Measurements from ENCODE around the gene RNF208. TPM values are rescaled to one million over a fixed set of nuclear protein-coding genes. Genes with fewer than 3 reads are reported as not detected.

Gene RNF208
- total RNA-seq, 1 donor from 2014 or later = 4.3 TPM

DNA sequence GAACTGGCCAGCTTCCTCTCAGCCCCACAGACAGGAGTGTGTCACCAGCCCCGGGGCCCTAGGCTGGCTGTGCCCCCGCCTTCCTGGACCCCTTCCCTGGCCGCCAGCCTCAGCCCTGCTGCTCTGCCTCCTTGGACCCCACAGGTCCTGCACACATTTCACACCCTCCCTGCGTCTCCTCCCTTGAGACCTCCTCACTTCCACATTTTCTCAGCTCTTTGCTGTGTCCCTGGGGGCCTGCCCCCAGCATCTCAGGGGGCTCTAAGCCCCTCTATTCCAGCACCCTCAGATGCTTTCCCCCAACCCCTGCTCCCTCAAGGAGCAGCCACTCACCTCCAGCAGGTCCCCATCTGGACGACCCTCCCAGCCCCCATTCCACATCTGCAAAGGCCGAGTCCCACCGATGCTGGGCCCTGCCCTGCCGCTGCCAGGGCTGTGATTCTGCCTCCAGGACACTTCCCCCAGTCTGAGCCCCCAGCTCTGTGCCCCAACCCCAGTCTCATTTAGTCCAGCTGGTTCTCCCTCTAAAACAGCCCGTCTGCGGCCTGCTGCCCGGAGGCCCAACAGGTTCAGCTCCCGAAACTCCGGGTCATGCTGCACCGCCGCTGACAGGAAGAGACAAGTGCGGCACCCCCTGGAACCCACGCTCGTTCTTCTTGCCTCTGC, 12.9 kb upstream of the RNF208 start:
- H3K36me3 Mint-ChIP-seq (ENCODE audit: low read depth, unreplicated experiment) = no peaks in the 10 kb centered on the region
- Histone ChIP-seq H3K27ac (ENCODE audit: low read depth, low read length) (no peak overlapping the region), H3K9ac (ENCODE audit: low read length) (no peak overlapping the region), H3K79me2 (ENCODE audit: insufficient read depth, low read length) (peaks cover 17% of the 10 kb centered on the region), H3K9me3 (ENCODE audit: insufficient read depth, low read depth, low read length) (no peaks in the 10 kb centered on the region), H3K4me2 (ENCODE audit: low read length) (no peak overlapping the region), H3K27me3 (ENCODE audit: insufficient read depth, low read length) (no peaks in the 10 kb centered on the region), H2AFZ (ENCODE audit: low read depth, low read length) (no peak overlapping the region), H3K36me3 (ENCODE audit: insufficient read depth, low read length) (no peaks in the 10 kb centered on the region), H3K4me1 (ENCODE audit: insufficient read depth, low read length) (peaks cover under 1% of the 10 kb centered on the region), H3K4me3 (ENCODE audit: insufficient read depth, low read depth, low read length) (no peak overlapping the region), H4K20me1 (ENCODE audit: insufficient read depth, low read length) (peaks cover 24% of the 10 kb centered on the region)
- DNase-seq (ENCODE audit: low read depth) (no peak), FAIRE-seq (no peak)
- no peak for TF ChIP-seq EZH2 (IDR thresholded peaks at IDR 0.05; ENCODE audit: insufficient read depth, low read length)
- TF ChIP-seq, protein P1, sequence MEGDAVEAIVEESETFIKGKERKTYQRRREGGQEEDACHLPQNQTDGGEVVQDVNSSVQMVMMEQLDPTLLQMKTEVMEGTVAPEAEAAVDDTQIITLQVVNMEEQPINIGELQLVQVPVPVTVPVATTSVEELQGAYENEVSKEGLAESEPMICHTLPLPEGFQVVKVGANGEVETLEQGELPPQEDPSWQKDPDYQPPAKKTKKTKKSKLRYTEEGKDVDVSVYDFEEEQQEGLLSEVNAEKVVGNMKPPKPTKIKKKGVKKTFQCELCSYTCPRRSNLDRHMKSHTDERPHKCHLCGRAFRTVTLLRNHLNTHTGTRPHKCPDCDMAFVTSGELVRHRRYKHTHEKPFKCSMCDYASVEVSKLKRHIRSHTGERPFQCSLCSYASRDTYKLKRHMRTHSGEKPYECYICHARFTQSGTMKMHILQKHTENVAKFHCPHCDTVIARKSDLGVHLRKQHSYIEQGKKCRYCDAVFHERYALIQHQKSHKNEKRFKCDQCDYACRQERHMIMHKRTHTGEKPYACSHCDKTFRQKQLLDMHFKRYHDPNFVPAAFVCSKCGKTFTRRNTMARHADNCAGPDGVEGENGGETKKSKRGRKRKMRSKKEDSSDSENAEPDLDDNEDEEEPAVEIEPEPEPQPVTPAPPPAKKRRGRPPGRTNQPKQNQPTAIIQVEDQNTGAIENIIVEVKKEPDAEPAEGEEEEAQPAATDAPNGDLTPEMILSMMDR (IDR thresholded peaks at IDR 0.05; ENCODE audit: insufficient read depth, low read depth, low read length) = no peak
- H3K4me3 Mint-ChIP-seq (ENCODE audit: unreplicated experiment) = peak overlapping the region; percentile 27
- H3K27me3 Mint-ChIP-seq (ENCODE audit: low read depth, unreplicated experiment) = no peaks in the 10 kb centered on the region
- no peaks in the 10 kb centered on the region for H3K9me3 Mint-ChIP-seq (ENCODE audit: unreplicated experiment)
- peak overlapping the region; percentile 77 for H3K27ac Mint-ChIP-seq (ENCODE audit: unreplicated experiment)
- H3K4me1 Mint-ChIP-seq (ENCODE audit: low read depth, unreplicated experiment) = peaks cover 1% of the 10 kb centered on the region

DNA sequence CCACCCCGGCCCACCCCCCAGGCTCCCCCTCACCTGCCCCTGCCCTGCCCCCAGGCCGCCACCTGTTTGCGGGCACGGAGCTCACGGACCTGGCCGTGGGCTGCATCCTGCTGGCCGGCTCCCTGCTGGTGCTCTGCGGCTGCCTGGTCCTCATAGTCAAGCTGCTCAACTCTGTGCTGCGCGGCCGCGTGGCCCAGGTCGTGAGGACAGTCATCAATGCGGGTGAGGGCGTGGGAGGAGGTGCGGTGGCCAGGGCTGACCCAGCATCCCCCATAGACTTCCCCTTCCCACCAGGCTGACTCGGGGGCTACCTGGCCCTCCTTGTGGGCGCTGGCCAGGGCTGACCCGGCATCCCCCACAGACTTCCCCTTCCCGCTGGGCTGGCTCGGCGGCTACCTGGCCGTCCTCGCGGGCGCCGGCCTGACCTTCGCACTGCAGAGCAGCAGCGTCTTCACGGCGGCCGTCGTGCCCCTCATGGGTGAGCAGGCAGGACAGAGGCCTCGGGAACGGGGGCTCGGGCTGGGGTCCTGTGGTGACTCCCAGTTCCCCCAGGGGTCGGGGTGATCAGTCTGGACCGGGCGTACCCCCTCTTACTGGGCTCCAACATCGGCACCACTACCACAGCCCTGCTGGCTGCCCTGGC, 12.1 kb upstream of the RNF208 start:
- Mint-ChIP-seq H3K27me3 (ENCODE audit: low read depth, unreplicated experiment) (no peaks in the 10 kb centered on the region), H3K36me3 (ENCODE audit: low read depth, unreplicated experiment) (no peaks in the 10 kb centered on the region), H3K4me3 (ENCODE audit: unreplicated experiment) (no peak overlapping the region), H3K4me1 (ENCODE audit: low read depth, unreplicated experiment) (peaks cover 1% of the 10 kb centered on the region), H3K27ac (ENCODE audit: unreplicated experiment) (no peak overlapping the region), H3K9me3 (ENCODE audit: unreplicated experiment) (no peaks in the 10 kb centered on the region)
- H3K4me1 ChIP-seq (ENCODE audit: insufficient read depth, low read length) = no peaks in the 10 kb centered on the region
- H3K9me3 ChIP-seq (ENCODE audit: insufficient read depth, low read depth, low read length) = no peaks in the 10 kb centered on the region
- TF ChIP-seq EZH2 (IDR thresholded peaks at IDR 0.05; ENCODE audit: insufficient read depth, low read length) = no peak
- TF ChIP-seq, protein P1 (IDR thresholded peaks at IDR 0.05; ENCODE audit: insufficient read depth, low read depth, low read length) = no peak
- H4K20me1 ChIP-seq (ENCODE audit: insufficient read depth, low read length) = peaks cover 24% of the 10 kb centered on the region
- no peak overlapping the region for H3K4me3 ChIP-seq (ENCODE audit: insufficient read depth, low read depth, low read length)
- H3K36me3 ChIP-seq (ENCODE audit: insufficient read depth, low read length) = no peaks in the 10 kb centered on the region
- no peaks in the 10 kb centered on the region for H3K27me3 ChIP-seq (ENCODE audit: insufficient read depth, low read length)
- H3K4me2 ChIP-seq (ENCODE audit: low read length) = no peak overlapping the region
- DNase-seq (ENCODE audit: low read depth) = no peak
- H3K9ac ChIP-seq (ENCODE audit: low read length) = no peak overlapping the region
- H2AFZ ChIP-seq (ENCODE audit: low read depth, low read length) = no peak overlapping the region
- no peak for FAIRE-seq
- H3K79me2 ChIP-seq (ENCODE audit: insufficient read depth, low read length) = peaks cover 14% of the 10 kb centered on the region
- no peak overlapping the region for H3K27ac ChIP-seq (ENCODE audit: low read depth, low read length)
